Inflammatory macrophage treated with lipopolysaccharide for 1 hour (primary cell): ENCODE measurements around the gene IQSEC2.

Source experiments
- DNase-seq, 2 donors: peaks; one replicate each; pipeline ENCODE4 v3.0.0-alpha.2; 2020 to 2022

IQSEC2 gene

GRCh38 chrX:53241558-53241957 is 39.8 kb downstream of the IQSEC2 start:
- DNase-seq, result no peak

- peak in 1 of 2 donors; percentile 18 for DNase-seq
These were observed 41.9 kb downstream of the IQSEC2 start for GRCh38 chrX:53239474-53239873.

GRCh38 chrX:53237056-53237455 is 44.3 kb downstream of the IQSEC2 start:
- no peak for DNase-seq

GRCh38 chrX:53236025-53236679 is 45.2 kb downstream of the IQSEC2 start:
- no peak for DNase-seq

- no peak for DNase-seq
These were observed 45.8 kb downstream of the IQSEC2 start for GRCh38 chrX:53235566-53235965.

- no peak for DNase-seq
These were observed 46.9 kb downstream of the IQSEC2 start for GRCh38 chrX:53234484-53234883.

GRCh38 chrX:53233536-53233935 is 47.8 kb downstream of the IQSEC2 start:
- DNase-seq, result no peak

- no peak for DNase-seq
These were observed 51.3 kb downstream of the IQSEC2 start for GRCh38 chrX:53230116-53230515.

- no peak for DNase-seq
These were observed 54.1 kb downstream of the IQSEC2 start for GRCh38 chrX:53227224-53227765.

- DNase-seq, result peak; percentile 79 to 80
These were observed 56.3 kb downstream of the IQSEC2 start, which contains the start of gene KDM5C for GRCh38 chrX:53224860-53225797. Gene KDM5C (minus strand): TSS chrX:53225207. CDS start chrX:53224889, 318 bp downstream.

GRCh38 chrX:53223955-53224859 is 57.2 kb downstream of the IQSEC2 start:
- DNase-seq, result no peak

GRCh38 chrX:53223068-53223693 is 58.2 kb downstream of the IQSEC2 start:
- no peak for DNase-seq
